ENCODE measurements around the gene GALNT10. TPM values are rescaled to one million over a fixed set of nuclear protein-coding genes. Genes with fewer than 3 reads are reported as not detected.

The GALNT10 gene
- total and polyA plus RNA-seq, 2 of the 4 experiments (the other 2 are of a cell fraction), result 46.2 to 67.0 TPM

- Histone ChIP-seq H3K4ac (ENCODE audit: low read depth, low read length) (no peak overlapping the region), H3K18ac (ENCODE audit: low read depth, low read length) (no peak overlapping the region), H4K8ac (ENCODE audit: low read depth in 2 of 2, low read length in 2 of 2) (no peak overlapping the region), H3K9me3 (ENCODE audit: control insufficient read depth, insufficient read depth, low read length) (no peaks in the 10 kb centered on the region), H4K91ac (ENCODE audit: insufficient read depth, low read depth, low read length) (no peak overlapping the region), H3K9ac (ENCODE audit: low read depth, low read length) (no peak overlapping the region), H3K4me1 (ENCODE audit: control insufficient read depth, insufficient read depth, low read length) (peaks cover 27% of the 10 kb centered on the region), H2BK120ac (ENCODE audit: low read depth, low read length) (no peak overlapping the region), H3K14ac (replicated peaks; ENCODE audit: low read depth, low read length) (no peak overlapping the region), H4K5ac (ENCODE audit: low read depth, low read length) (no peak overlapping the region), H3K9me1 (ENCODE audit: insufficient read depth, low read length) (peaks cover 25% of the 10 kb centered on the region), H2AFZ (replicated peaks; ENCODE audit: low read length, poor library complexity) (no peak overlapping the region), H3K36me3 (ENCODE audit: control insufficient read depth, insufficient read depth, low read length) (no peaks in the 10 kb centered on the region; the same call in 1 of the 2 replicates), H4K20me1 (ENCODE audit: insufficient read depth, low read length) (peaks cover 5% of the 10 kb centered on the region; the same call in 1 of the 2 replicates), H3K4me3 (ENCODE audit: insufficient read depth, low read depth, low read length) (no peak overlapping the region), H2BK15ac (ENCODE audit: low read depth, low read length) (no peak overlapping the region), H3K56ac (ENCODE audit: extremely low read depth, insufficient read depth, low read length) (no peak overlapping the region), H2AK5ac (ENCODE audit: low read depth, low read length) (no peak overlapping the region), H3K4me2 (ENCODE audit: low read depth, low read length) (no peak overlapping the region), H2BK5ac (ENCODE audit: low read depth, low read length, poor library complexity, severe bottlenecking) (no peak overlapping the region), H2BK20ac (ENCODE audit: low read depth, low read length) (no peak overlapping the region), H3K23ac (ENCODE audit: low read depth, low read length) (no peak overlapping the region), H2AK9ac (replicated peaks; ENCODE audit: low read depth, low read length, poor library complexity) (no peak overlapping the region), H3K27me3 (ENCODE audit: control insufficient read depth, insufficient read depth, low read length) (no peaks in the 10 kb centered on the region), H3K79me1 (ENCODE audit: low read depth in 1 of 2, low read length in 2 of 2) (peaks cover 11 to 64% of the 10 kb centered on the region in 2 experiments; a peak in 3 of 4 replicates), H3K27ac (ENCODE audit: insufficient read depth, low read length) (no peak overlapping the region)
- WGBS, 2 experiments (ENCODE audit: extremely low coverage in 2 of 2, insufficient read length in 1 of 2), result 20% methylated on average over 1 of the region's 4 CpGs; no CpG with 5 or more reads in 1 of the 2 experiments
- no peak for TF ChIP-seq CTCF (conservative IDR thresholded peaks at IDR 0.05; ENCODE audit: low read depth, low read length)
- no peak for TF ChIP-seq RFX5 (IDR thresholded peaks at IDR 0.05; ENCODE audit: low read depth, low read length)
- no peak for TF ChIP-seq MXI1 (IDR thresholded peaks at IDR 0.05; ENCODE audit: borderline replicate concordance, low read depth, low read length)
- no peak for TF ChIP-seq NFE2L2 (IDR thresholded peaks at IDR 0.05; ENCODE audit: low read depth, low read length)
- no peak for TF ChIP-seq POLR2A (IDR thresholded peaks at IDR 0.05; ENCODE audit: low read depth, low read length)
- no peak for TF ChIP-seq USF2 (IDR thresholded peaks at IDR 0.05; ENCODE audit: low read depth, low read length)
- TF ChIP-seq RCOR1 (IDR thresholded peaks at IDR 0.05; ENCODE audit: insufficient replicate concordance, low read length), result no peak
- no peak for TF ChIP-seq ELK1 (IDR thresholded peaks at IDR 0.05; ENCODE audit: borderline replicate concordance, low read depth, low read length)
- TF ChIP-seq CEBPB (IDR thresholded peaks at IDR 0.05; ENCODE audit: low read depth, low read length), result no peak
- intact Hi-C loops (cut with micrococcal nuclease) (loop anchor here (5.0 kb wide), 2 partner anchors 117 to 467 kb away; no protein-coding TSS in a partner anchor), dilution Hi-C loops (cut with HindIII; ENCODE audit: low sequenced_read_pairs, unreplicated experiment) (no loop called here), in situ Hi-C loops (cut with MboI; ENCODE audit: low sequenced_read_pairs) (no loop called here)
- ATAC-seq (ENCODE audit: low read depth) (no peak), DNase-seq (peak; percentile 37)
- POLR2A ChIA-PET (ENCODE audit: unreplicated experiment), result no interaction called here
- CTCF ChIA-PET, result interaction anchor here (0.9 kb wide), 1 partner anchor 79 kb away, joined by 3 read pairs; no protein-coding TSS in a partner anchor
- no TSS peak for BruUV-seq (replicated peaks)
Observed at GRCh38 chr5:154274828-154275185, 84.3 kb downstream of the GALNT10 start.

Data from IMR-90 (cell line).